Measurements from ENCODE around the gene CADM2. TPM values are rescaled to one million over a fixed set of nuclear protein-coding genes. Genes with fewer than 3 reads are reported as not detected.

Gene CADM2
- total RNA-seq, 1 experiment from 2014 or later = not detected

- no peak overlapping the region for H2AFZ ChIP-seq (ENCODE audit: low read depth, low read length, poor library complexity, severe bottlenecking)
- no peaks in the 10 kb centered on the region for H3K9me2 ChIP-seq (ENCODE audit: insufficient read depth)
- H3K9me3 ChIP-seq (ENCODE audit: control insufficient read depth in 1 of 2, insufficient read depth in 1 of 2, low read depth in 1 of 2, low read length in 2 of 2) = peaks cover 0 to 25% of the 10 kb centered on the region in 2 experiments; a peak in 3 of 4 replicates
- no peaks in the 10 kb centered on the region for H3K4me1 ChIP-seq (ENCODE audit: control insufficient read depth in 1 of 2, insufficient read depth in 2 of 2, low read length in 2 of 2)
- no peak overlapping the region for H3K9ac ChIP-seq (ENCODE audit: low read length)
- H3K4me2 ChIP-seq (ENCODE audit: low read length) = no peak overlapping the region
- no peak overlapping the region for H3K27ac ChIP-seq (ENCODE audit: low read depth, low read length)
- TF ChIP-seq CTCF (IDR thresholded peaks at IDR 0.05 in 2 of 3, conservative IDR thresholded peaks at IDR 0.05 in 1 of 3; ENCODE audit: borderline replicate concordance in 1 of 3, insufficient read depth in 1 of 3, low read depth in 2 of 3, low read length in 2 of 3) (no peak), TCF7L2 (IDR thresholded peaks at IDR 0.05; ENCODE audit: borderline replicate concordance, extremely low read depth, insufficient read depth, insufficient read length) (no peak), ZNF274 (IDR thresholded peaks at IDR 0.05; ENCODE audit: low read depth, low read length) (no peak), FOSL1 (IDR thresholded peaks at IDR 0.05; ENCODE audit: low read depth) (no peak), YY1 (IDR thresholded peaks at IDR 0.05; ENCODE audit: extremely low read depth, insufficient replicate concordance, low read depth, low read length) (no peak)
- no peak for ATAC-seq
- no peak for DNase-seq (ENCODE audit: low read depth, low spot score)
- ChIA-PET CTCF (no interaction called here), RAD21 (ENCODE audit: low non-redundant PET in 1 of 2, low total read pairs in 2 of 2, uncharacterized antibody in 2 of 2, unreplicated experiment in 2 of 2) (no interaction called here), POLR2A (no interaction called here)
- H3K36me3 ChIP-seq (ENCODE audit: control insufficient read depth in 1 of 2, insufficient read depth in 2 of 2, low read length in 2 of 2) = no peaks in the 10 kb centered on the region
- H3K27me3 ChIP-seq (ENCODE audit: insufficient read depth, low read length) = no peaks in the 10 kb centered on the region
- BruUV-seq (replicated peaks) = no TSS peak
- no peaks in the 10 kb centered on the region for H3K79me2 ChIP-seq (ENCODE audit: insufficient read depth, low read length)
- no peaks in the 10 kb centered on the region for H4K20me1 ChIP-seq (ENCODE audit: insufficient read depth)
- intact Hi-C loops (cut with micrococcal nuclease) = no loop called here
- H3K4me3 ChIP-seq (replicated peaks in 1 of 2; ENCODE audit: low read depth in 1 of 2, low read length in 2 of 2) = no peak overlapping the region
Observed at GRCh38 chr3:85835857-85836440, 877.2 kb downstream of the CADM2 start.

GRCh38 chr3:85837402-85837801 lies 878.6 kb downstream of the CADM2 start:
- Histone ChIP-seq H2AFZ (ENCODE audit: low read depth, low read length, poor library complexity, severe bottlenecking) (no peak overlapping the region), H3K4me2 (ENCODE audit: low read length) (no peak overlapping the region), H3K9me3 (ENCODE audit: control insufficient read depth in 1 of 2, insufficient read depth in 1 of 2, low read depth in 1 of 2, low read length in 2 of 2) (peaks cover 3 to 23% of the 10 kb centered on the region in 2 experiments), H3K27ac (ENCODE audit: low read depth, low read length) (no peak overlapping the region), H3K4me1 (ENCODE audit: control insufficient read depth in 1 of 2, insufficient read depth in 2 of 2, low read length in 2 of 2) (no peaks in the 10 kb centered on the region), H4K20me1 (ENCODE audit: insufficient read depth) (no peaks in the 10 kb centered on the region), H3K79me2 (ENCODE audit: insufficient read depth, low read length) (no peaks in the 10 kb centered on the region), H3K9ac (ENCODE audit: low read length) (no peak overlapping the region), H3K4me3 (replicated peaks in 1 of 2; ENCODE audit: low read depth in 1 of 2, low read length in 2 of 2) (no peak overlapping the region), H3K9me2 (ENCODE audit: insufficient read depth) (no peaks in the 10 kb centered on the region), H3K36me3 (ENCODE audit: control insufficient read depth in 1 of 2, insufficient read depth in 2 of 2, low read length in 2 of 2) (no peaks in the 10 kb centered on the region), H3K27me3 (ENCODE audit: insufficient read depth, low read length) (no peaks in the 10 kb centered on the region)
- ChIA-PET POLR2A (no interaction called here), RAD21 (ENCODE audit: low non-redundant PET in 1 of 2, low total read pairs in 2 of 2, uncharacterized antibody in 2 of 2, unreplicated experiment in 2 of 2) (no interaction called here), CTCF (no interaction called here)
- BruUV-seq (replicated peaks) = no TSS peak
- DNase-seq (ENCODE audit: low read depth, low spot score) = no peak
- no peak for ATAC-seq
- intact Hi-C loops (cut with micrococcal nuclease) = no loop called here
- no peak for TF ChIP-seq CTCF (IDR thresholded peaks at IDR 0.05 in 2 of 3, conservative IDR thresholded peaks at IDR 0.05 in 1 of 3; ENCODE audit: borderline replicate concordance in 1 of 3, insufficient read depth in 1 of 3, low read depth in 2 of 3, low read length in 2 of 3)
- TF ChIP-seq SRF (IDR thresholded peaks at IDR 0.05; ENCODE audit: low read depth) = no peak
- TF ChIP-seq TCF7L2 (IDR thresholded peaks at IDR 0.05; ENCODE audit: borderline replicate concordance, extremely low read depth, insufficient read depth, insufficient read length) = no peak
- TF ChIP-seq REST (IDR thresholded peaks at IDR 0.05; ENCODE audit: low read depth) = no peak
